GM23338 (cell line): ENCODE measurements around the gene TMPRSS9. TPM values are rescaled to one million over a fixed set of nuclear protein-coding genes. Genes with fewer than 3 reads are reported as not detected.

ENCODE experiments used
- ATAC-seq: fragments of 200-7000 bp; cut with Tn5 transposase; 3 replicates; pipeline ENCODE4 v1.9.1; 2020
- DNase-seq: peaks from one replicate; pipeline ENCODE4 v3.0.0-alpha.2; 2015; ENCODE audit warnings: low spot score
- H2AFZ ChIP-seq: fragments of 200-600 bp; sonication (generic); 2 replicates; pipeline ENCODE4 v1.8.0; 2016; ENCODE audit warnings: antibody characterized with exemption, mild to moderate bottlenecking, moderate library complexity
- H3F3A ChIP-seq: fragments of 200-600 bp; sonication (generic); replicated peaks from 2 replicates; pipeline ENCODE4 v1.8.0; 2017; ENCODE audit warnings: antibody characterized with exemption, mixed run types, low read depth
- H3K27ac ChIP-seq: fragments of 200-600 bp; sonication (generic); 2 replicates; pipeline ENCODE4 v1.6.1; 2016; ENCODE audit warnings: low read depth
- H3K27me3 ChIP-seq: fragments of 200-600 bp; sonication (generic); 2 replicates; pipeline ENCODE4 v1.8.0; 2016; ENCODE audit warnings: mild to moderate bottlenecking, mixed run types, moderate library complexity; ENCODE audit not compliant: insufficient read depth
- H3K36me3 ChIP-seq: fragments of 200-600 bp; sonication (generic); 2 replicates; pipeline ENCODE4 v1.8.0; 2016; ENCODE audit warnings: mild to moderate bottlenecking; ENCODE audit not compliant: insufficient read depth
- H3K4me1 ChIP-seq: fragments of 200-600 bp; sonication (generic); 2 replicates; pipeline ENCODE4 v1.8.0; 2016; ENCODE audit warnings: mild to moderate bottlenecking, moderate library complexity; ENCODE audit not compliant: insufficient read depth
- H3K4me2 ChIP-seq: fragments of 200-600 bp; sonication (generic); 2 replicates; pipeline ENCODE4 v1.7.1; 2017; ENCODE audit warnings: mixed run types
- H3K4me3 ChIP-seq: fragments of 200-600 bp; sonication (generic); 2 replicates; pipeline ENCODE4 v1.6.1; 2016; ENCODE audit warnings: mixed run types
- H3K79me2 ChIP-seq: fragments of 200-600 bp; sonication (generic); replicated peaks from 2 replicates; pipeline ENCODE4 v1.8.0; 2017; ENCODE audit warnings: mild to moderate bottlenecking; ENCODE audit not compliant: insufficient read depth
- H3K9me2 ChIP-seq: fragments of 200-600 bp; sonication (generic); 2 replicates; pipeline ENCODE4 v1.8.0; 2017; ENCODE audit not compliant: insufficient read depth
- H4K20me1 ChIP-seq: fragments of 200-600 bp; sonication (generic); replicated peaks from 2 replicates; pipeline ENCODE4 v1.8.0; 2017; ENCODE audit warnings: mild to moderate bottlenecking; ENCODE audit not compliant: insufficient read depth
- H3K27ac Mint-ChIP-seq: 2 replicates; pipeline ENCODE4 v1.8.0; 2020; ENCODE audit warnings: inconsistent platforms, mild to moderate bottlenecking, moderate library complexity, mixed read lengths
- H3K27me3 Mint-ChIP-seq: 3 replicates; pipeline ENCODE4 v1.8.0; 2022; ENCODE audit warnings: low read depth, mild to moderate bottlenecking, moderate library complexity, mixed read lengths, inconsistent platforms; ENCODE audit not compliant: insufficient read depth, poor library complexity
- H3K36me3 Mint-ChIP-seq: 3 replicates; pipeline ENCODE4 v1.8.0; 2021; ENCODE audit warnings: low read depth, mild to moderate bottlenecking, inconsistent platforms, moderate library complexity, mixed read lengths
- H3K4me1 Mint-ChIP-seq: 3 replicates; pipeline ENCODE4 v1.8.0; 2020; ENCODE audit warnings: mild to moderate bottlenecking, inconsistent platforms, mixed read lengths
- H3K4me3 Mint-ChIP-seq: 3 replicates; pipeline ENCODE4 v1.8.0; 2021; ENCODE audit warnings: moderate library complexity, mild to moderate bottlenecking, inconsistent platforms, mixed read lengths
- H3K9me3 Mint-ChIP-seq: 3 replicates; pipeline ENCODE4 v1.8.0; 2020; ENCODE audit warnings: moderate library complexity, mild to moderate bottlenecking, inconsistent platforms, mixed read lengths
- REST ChIP-seq: IDR thresholded peaks from one replicate; pipeline ENCODE4 v1.6.1; 2018; ENCODE audit warnings: antibody characterized with exemption; ENCODE audit not compliant: unreplicated experiment
- ZNF114 ChIP-seq: fragments of 250-450 bp; sonication (Bioruptor Pico); IDR thresholded peaks from 2 replicates; pipeline ENCODE4 v1.5.0; 2020; ENCODE audit warnings: mild to moderate bottlenecking, moderate library complexity
- ZNF331 ChIP-seq: fragments of 250-450 bp; sonication (Bioruptor Pico); IDR thresholded peaks from 2 replicates; pipeline ENCODE4 v1.5.0; 2020; ENCODE audit warnings: low read depth, mild to moderate bottlenecking, moderate library complexity
- polyA plus RNA-seq: library from polyadenylated mRNA; unstranded; fragments of >200 nt; fragmentation: Nextera tagmentation; extraction: Ambion mirVana; gene quantifications from 2 replicates; pipeline ENCODE4 v1.2.1, GENCODE V29; 2016
- total RNA-seq: library from RNA; depleted of rRNA; stranded (reverse); fragments of >200 nt; shearing (Covaris generic); gene quantifications from 2 replicates; pipeline ENCODE4 v1.2.3, GENCODE V29; 2014
- TF ChIP-seq, protein P1 (sequence below): IDR thresholded peaks from 2 replicates; pipeline ENCODE4 v1.6.1; 2016; ENCODE audit warnings: antibody characterized with exemption
- TF ChIP-seq, protein P2 (sequence below): fragments of 250-450 bp; sonication (Bioruptor Pico); IDR thresholded peaks from 2 replicates; pipeline ENCODE4 v1.5.0; 2020; ENCODE audit warnings: mild to moderate bottlenecking, moderate library complexity

TMPRSS9 gene
- total and polyA plus RNA-seq, 2 experiments from 2014 or later = 0.05 to 0.28 TPM

GRCh38 chr19:2453431-2454025 is 93.5 kb downstream of the TMPRSS9 start (continued):
- no peak for TF ChIP-seq REST

DNA sequence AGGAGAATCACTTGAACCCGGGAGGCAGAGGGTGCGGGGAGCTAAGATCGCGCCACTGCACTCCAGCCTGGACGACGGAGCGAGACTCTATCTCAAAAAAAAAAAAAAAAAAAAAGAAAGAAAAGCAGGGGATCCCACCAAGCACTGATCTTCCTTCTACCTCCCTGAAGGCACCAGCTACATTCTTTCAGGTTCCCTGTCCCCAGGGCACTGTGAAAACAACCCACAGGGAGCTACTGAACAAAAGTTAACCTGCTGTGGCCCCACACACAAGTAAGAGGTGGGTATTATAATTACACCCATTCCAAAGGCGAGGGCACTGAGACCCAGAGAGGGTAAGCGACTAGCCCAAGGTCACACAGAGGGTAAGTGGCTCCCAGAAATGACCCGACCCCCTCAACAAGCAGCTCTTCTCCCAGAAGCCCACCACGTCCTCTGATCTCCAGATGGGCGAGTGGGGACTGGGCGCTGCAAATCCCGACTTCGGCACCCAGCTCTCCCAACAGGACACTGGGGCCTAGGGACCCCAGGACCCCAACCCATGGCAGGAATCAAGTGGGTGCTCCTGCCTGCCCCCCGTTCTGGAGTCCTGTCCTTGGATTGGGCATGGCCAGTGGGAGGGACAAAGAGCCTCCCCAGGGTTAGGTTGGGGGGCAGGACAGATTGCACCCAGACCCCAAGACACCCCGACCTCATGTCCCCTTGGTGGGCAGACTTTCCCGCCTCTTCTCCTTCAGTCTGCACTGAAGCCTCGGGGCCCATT is 94.3 kb downstream of the TMPRSS9 start:
- Mint-ChIP-seq H3K27ac (peak overlapping the region; percentile 89), H3K36me3 (peaks cover 4% of the 10 kb centered on the region), H3K4me1 (peaks cover 30% of the 10 kb centered on the region), H3K27me3 (peaks cover 9% of the 10 kb centered on the region), H3K9me3 (no peaks in the 10 kb centered on the region), H3K4me3 (peak overlapping the region; percentile 85)
- ATAC-seq (no peak), DNase-seq (no peak)
- Histone ChIP-seq H3K4me2 (peak overlapping the region; percentile 86), H3K36me3 (no peaks in the 10 kb centered on the region), H4K20me1 (peaks cover 19% of the 10 kb centered on the region), H3K27ac (no peak overlapping the region), H3K27me3 (no peaks in the 10 kb centered on the region), H2AFZ (no peak overlapping the region), H3K9me2 (no peaks in the 10 kb centered on the region), H3K4me1 (peaks cover 15% of the 10 kb centered on the region), H3K79me2 (peaks cover 71% of the 10 kb centered on the region), H3F3A (peaks cover 5% of the 10 kb centered on the region; the same call in 1 of the 2 replicates), H3K4me3 (peak overlapping the region; percentile 91; the same call in 1 of the 2 replicates)
- no peak for TF ChIP-seq ZNF331 (CRISPR knock-in tag)

DNA sequence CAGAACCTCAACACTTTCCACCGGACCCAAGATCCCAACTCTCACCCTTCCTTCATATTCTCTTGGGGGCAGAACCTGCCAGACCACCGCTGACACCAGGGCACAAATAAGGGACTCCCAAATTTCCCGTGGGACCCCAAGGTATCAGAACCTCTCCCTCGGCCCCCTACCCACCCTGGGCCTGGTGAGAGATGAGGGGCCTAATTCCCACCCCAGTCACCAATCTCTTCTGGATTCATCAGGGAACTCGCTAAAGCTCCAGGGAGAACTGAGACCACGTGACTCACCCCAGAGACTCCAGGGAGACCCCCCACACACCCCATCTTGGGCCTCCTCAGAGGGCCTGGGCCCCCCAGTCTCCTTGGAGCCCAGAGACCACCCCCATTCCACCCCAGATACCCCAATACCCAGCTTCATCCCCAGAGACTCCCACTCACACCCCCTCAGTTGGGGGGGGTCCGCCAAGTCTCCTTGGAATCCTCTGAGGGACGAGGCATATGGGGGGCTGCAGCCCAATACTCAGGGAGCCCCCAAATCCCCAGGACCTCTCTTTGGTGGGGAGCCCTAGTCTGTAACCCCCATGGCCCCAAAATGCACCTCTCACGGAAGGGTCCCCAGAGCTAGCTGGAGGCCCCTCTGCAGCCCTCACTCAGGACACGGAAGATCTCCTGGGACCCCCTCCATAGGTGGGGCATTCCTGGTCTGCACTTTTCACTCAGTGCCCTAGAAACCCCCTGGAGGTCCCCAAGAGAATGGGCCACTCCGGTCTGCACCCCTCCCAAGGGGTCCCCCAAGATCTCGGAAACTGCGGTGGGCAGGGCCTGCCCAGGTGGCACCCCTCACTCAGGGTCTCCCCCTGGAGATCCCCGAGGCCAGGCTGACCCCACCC is 95.1 kb downstream of the TMPRSS9 start:
- H3K9me3 Mint-ChIP-seq = no peaks in the 10 kb centered on the region
- no peaks in the 10 kb centered on the region for H3K9me2 ChIP-seq
- H3K27me3 ChIP-seq = no peaks in the 10 kb centered on the region
- H3K4me3 Mint-ChIP-seq = peak overlapping the region; percentile 85
- H3F3A ChIP-seq = peaks cover 5% of the 10 kb centered on the region; the same call in 1 of the 2 replicates
- peaks cover 4% of the 10 kb centered on the region for H3K36me3 Mint-ChIP-seq
- no peak overlapping the region for H2AFZ ChIP-seq
- no peak overlapping the region for H3K27ac ChIP-seq
- H3K4me1 Mint-ChIP-seq = peaks cover 30% of the 10 kb centered on the region
- ATAC-seq (no peak), DNase-seq (no peak)
- peak overlapping the region; percentile 89 for H3K27ac Mint-ChIP-seq
- H3K36me3 ChIP-seq = no peaks in the 10 kb centered on the region
- H3K4me3 ChIP-seq = peak overlapping the region; percentile 91
- H3K27me3 Mint-ChIP-seq = peaks cover 11% of the 10 kb centered on the region
- peaks cover 16% of the 10 kb centered on the region for H4K20me1 ChIP-seq
- H3K4me2 ChIP-seq = peak overlapping the region; percentile 86
- H3K4me1 ChIP-seq = peaks cover 15% of the 10 kb centered on the region
- H3K79me2 ChIP-seq = peaks cover 63% of the 10 kb centered on the region
- TF ChIP-seq, protein P1, sequence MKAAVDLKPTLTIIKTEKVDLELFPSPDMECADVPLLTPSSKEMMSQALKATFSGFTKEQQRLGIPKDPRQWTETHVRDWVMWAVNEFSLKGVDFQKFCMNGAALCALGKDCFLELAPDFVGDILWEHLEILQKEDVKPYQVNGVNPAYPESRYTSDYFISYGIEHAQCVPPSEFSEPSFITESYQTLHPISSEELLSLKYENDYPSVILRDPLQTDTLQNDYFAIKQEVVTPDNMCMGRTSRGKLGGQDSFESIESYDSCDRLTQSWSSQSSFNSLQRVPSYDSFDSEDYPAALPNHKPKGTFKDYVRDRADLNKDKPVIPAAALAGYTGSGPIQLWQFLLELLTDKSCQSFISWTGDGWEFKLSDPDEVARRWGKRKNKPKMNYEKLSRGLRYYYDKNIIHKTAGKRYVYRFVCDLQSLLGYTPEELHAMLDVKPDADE = no peak
- TF ChIP-seq, protein P2, sequence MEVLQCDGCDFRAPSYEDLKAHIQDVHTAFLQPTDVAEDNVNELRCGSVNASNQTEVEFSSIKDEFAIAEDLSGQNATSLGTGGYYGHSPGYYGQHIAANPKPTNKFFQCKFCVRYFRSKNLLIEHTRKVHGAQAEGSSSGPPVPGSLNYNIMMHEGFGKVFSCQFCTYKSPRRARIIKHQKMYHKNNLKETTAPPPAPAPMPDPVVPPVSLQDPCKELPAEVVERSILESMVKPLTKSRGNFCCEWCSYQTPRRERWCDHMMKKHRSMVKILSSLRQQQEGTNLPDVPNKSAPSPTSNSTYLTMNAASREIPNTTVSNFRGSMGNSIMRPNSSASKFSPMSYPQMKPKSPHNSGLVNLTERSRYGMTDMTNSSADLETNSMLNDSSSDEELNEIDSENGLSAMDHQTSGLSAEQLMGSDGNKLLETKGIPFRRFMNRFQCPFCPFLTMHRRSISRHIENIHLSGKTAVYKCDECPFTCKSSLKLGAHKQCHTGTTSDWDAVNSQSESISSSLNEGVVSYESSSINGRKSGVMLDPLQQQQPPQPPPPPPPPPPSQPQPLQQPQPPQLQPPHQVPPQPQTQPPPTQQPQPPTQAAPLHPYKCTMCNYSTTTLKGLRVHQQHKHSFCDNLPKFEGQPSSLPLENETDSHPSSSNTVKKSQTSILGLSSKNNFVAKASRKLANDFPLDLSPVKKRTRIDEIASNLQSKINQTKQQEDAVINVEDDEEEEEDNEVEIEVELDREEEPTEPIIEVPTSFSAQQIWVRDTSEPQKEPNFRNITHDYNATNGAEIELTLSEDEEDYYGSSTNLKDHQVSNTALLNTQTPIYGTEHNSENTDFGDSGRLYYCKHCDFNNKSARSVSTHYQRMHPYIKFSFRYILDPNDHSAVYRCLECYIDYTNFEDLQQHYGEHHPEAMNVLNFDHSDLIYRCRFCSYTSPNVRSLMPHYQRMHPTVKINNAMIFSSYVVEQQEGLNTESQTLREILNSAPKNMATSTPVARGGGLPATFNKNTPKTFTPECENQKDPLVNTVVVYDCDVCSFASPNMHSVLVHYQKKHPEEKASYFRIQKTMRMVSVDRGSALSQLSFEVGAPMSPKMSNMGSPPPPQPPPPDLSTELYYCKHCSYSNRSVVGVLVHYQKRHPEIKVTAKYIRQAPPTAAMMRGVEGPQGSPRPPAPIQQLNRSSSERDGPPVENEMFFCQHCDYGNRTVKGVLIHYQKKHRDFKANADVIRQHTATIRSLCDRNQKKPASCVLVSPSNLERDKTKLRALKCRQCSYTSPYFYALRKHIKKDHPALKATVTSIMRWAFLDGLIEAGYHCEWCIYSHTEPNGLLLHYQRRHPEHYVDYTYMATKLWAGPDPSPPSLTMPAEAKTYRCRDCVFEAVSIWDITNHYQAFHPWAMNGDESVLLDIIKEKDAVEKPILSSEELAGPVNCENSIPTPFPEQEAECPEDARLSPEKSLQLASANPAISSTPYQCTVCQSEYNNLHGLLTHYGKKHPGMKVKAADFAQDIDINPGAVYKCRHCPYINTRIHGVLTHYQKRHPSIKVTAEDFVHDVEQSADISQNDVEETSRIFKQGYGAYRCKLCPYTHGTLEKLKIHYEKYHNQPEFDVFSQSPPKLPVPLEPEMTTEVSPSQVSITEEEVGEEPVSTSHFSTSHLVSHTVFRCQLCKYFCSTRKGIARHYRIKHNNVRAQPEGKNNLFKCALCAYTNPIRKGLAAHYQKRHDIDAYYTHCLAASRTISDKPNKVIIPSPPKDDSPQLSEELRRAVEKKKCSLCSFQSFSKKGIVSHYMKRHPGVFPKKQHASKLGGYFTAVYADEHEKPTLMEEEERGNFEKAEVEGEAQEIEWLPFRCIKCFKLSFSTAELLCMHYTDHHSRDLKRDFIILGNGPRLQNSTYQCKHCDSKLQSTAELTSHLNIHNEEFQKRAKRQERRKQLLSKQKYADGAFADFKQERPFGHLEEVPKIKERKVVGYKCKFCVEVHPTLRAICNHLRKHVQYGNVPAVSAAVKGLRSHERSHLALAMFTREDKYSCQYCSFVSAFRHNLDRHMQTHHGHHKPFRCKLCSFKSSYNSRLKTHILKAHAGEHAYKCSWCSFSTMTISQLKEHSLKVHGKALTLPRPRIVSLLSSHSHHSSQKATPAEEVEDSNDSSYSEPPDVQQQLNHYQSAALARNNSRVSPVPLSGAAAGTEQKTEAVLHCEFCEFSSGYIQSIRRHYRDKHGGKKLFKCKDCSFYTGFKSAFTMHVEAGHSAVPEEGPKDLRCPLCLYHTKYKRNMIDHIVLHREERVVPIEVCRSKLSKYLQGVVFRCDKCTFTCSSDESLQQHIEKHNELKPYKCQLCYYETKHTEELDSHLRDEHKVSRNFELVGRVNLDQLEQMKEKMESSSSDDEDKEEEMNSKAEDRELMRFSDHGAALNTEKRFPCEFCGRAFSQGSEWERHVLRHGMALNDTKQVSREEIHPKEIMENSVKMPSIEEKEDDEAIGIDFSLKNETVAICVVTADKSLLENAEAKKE (CRISPR knock-in tag) = no peak
- no peak for TF ChIP-seq ZNF114 (CRISPR knock-in tag)
